Neural cell (in vitro differentiated cells): Measurements from ENCODE around the gene CAMK2D. TPM values are rescaled to one million over a fixed set of nuclear protein-coding genes. Genes with fewer than 3 reads are reported as not detected.

Experiments
- H2AFZ ChIP-seq: fragments of 200-600, 300-800 bp; sonication (generic), shearing (Covaris generic); 2 replicates; pipeline ENCODE4 v1.6.0; 2014; ENCODE audit warnings: low read depth, mild to moderate bottlenecking, antibody characterized with exemption, low read length, moderate library complexity
- H3F3A ChIP-seq: fragments of 200-600 bp; shearing (Covaris generic); 2 replicates; pipeline ENCODE4 v1.6.1; 2016; ENCODE audit warnings: mild to moderate bottlenecking, moderate library complexity, mixed read lengths, antibody characterized with exemption, low read length; ENCODE audit not compliant: insufficient read depth, poor library complexity, severe bottlenecking
- H3K27ac ChIP-seq: fragments of 200-600, 300-800 bp; sonication (generic), shearing (Covaris generic); 2 replicates; pipeline ENCODE4 v1.5.1; 2014; ENCODE audit warnings: mild to moderate bottlenecking, low read length, moderate library complexity
- H3K27me3 ChIP-seq: fragments of 300-800, 200-600 bp; sonication (generic), shearing (Covaris generic); 2 replicates; pipeline ENCODE4 v1.6.0; 2014; ENCODE audit warnings: mild to moderate bottlenecking, low read depth, low read length, moderate library complexity; ENCODE audit not compliant: insufficient read depth
- H3K36me3 ChIP-seq: fragments of 300-800, 200-600 bp; sonication (generic), shearing (Covaris generic); 2 replicates; pipeline ENCODE4 v1.5.1; 2014; ENCODE audit warnings: mild to moderate bottlenecking, antibody characterized with exemption, low read length, moderate library complexity; ENCODE audit not compliant: insufficient read depth
- H3K4me2 ChIP-seq: fragments of 300-800, 200-600 bp; sonication (generic), shearing (Covaris generic); 2 replicates; pipeline ENCODE4 v1.6.0; 2014; ENCODE audit warnings: mild to moderate bottlenecking, low read length
- H3K4me3 ChIP-seq: fragments of 300-800, 200-600 bp; sonication (generic), shearing (Covaris generic); 2 replicates; pipeline ENCODE4 v1.5.1; 2014; ENCODE audit warnings: mild to moderate bottlenecking, low read length, moderate library complexity
- H3K79me2 ChIP-seq: fragments of 200-600 bp; shearing (Covaris generic); replicated peaks from 2 replicates; pipeline ENCODE4 v1.6.0; 2014; ENCODE audit warnings: mild to moderate bottlenecking, low read length, moderate library complexity; ENCODE audit not compliant: insufficient read depth
- H3K9ac ChIP-seq: fragments of 300-800, 200-600 bp; sonication (generic), shearing (Covaris generic); 2 replicates; pipeline ENCODE4 v1.6.1; 2016; ENCODE audit warnings: mild to moderate bottlenecking, low read length, mixed read lengths
- H3K9me2 ChIP-seq: fragments of 200-600 bp; shearing (Covaris generic); 2 replicates; pipeline ENCODE4 v1.6.1; 2016; ENCODE audit warnings: mild to moderate bottlenecking, low read length, mixed read lengths; ENCODE audit not compliant: insufficient read depth
- H3K9me3 ChIP-seq: fragments of 200-600, 300-800 bp; sonication (generic), shearing (Covaris generic); 2 replicates; pipeline ENCODE4 v1.6.1; 2016; ENCODE audit warnings: mild to moderate bottlenecking, mixed run types, low read length, moderate library complexity, mixed read lengths
- H4K20me1 ChIP-seq: fragments of 200-600 bp; shearing (Covaris generic); 2 replicates; pipeline ENCODE4 v1.6.1; 2016; ENCODE audit warnings: mild to moderate bottlenecking, mixed run types; ENCODE audit not compliant: insufficient read depth
- EP300 ChIP-seq: fragments of 450-650 bp; conservative IDR thresholded peaks from 2 replicates; pipeline ENCODE4 v1.6.1; 2014; ENCODE audit warnings: antibody characterized with exemption, mild to moderate bottlenecking, moderate library complexity; ENCODE audit not compliant: poor library complexity, severe bottlenecking
- EZH2 ChIP-seq: fragments of 200-600, 300-800 bp; shearing (Covaris generic), sonication (generic); IDR thresholded peaks from 2 replicates; pipeline ENCODE4 v1.6.1; 2014; ENCODE audit warnings: antibody characterized with exemption, low read length, borderline replicate concordance, mild to moderate bottlenecking; ENCODE audit not compliant: insufficient read depth, poor library complexity, severe bottlenecking
- MXI1 ChIP-seq: fragments of 450-650 bp; conservative IDR thresholded peaks from 2 replicates; pipeline ENCODE4 v1.6.1; 2014; ENCODE audit warnings: antibody characterized with exemption, mild to moderate bottlenecking; ENCODE audit not compliant: poor library complexity, severe bottlenecking
- POLR2AphosphoS5 ChIP-seq: IDR thresholded peaks from 2 replicates; pipeline ENCODE4 v1.6.1; 2012
- RAD21 ChIP-seq: fragments of 450-650 bp; conservative IDR thresholded peaks from 2 replicates; pipeline ENCODE4 v1.6.1; 2014; ENCODE audit warnings: antibody characterized with exemption, mild to moderate bottlenecking, moderate library complexity
- SMC3 ChIP-seq: fragments of 450-650 bp; conservative IDR thresholded peaks from 2 replicates; pipeline ENCODE4 v1.6.1; 2014; ENCODE audit warnings: antibody characterized with exemption, mild to moderate bottlenecking, moderate library complexity; ENCODE audit not compliant: poor library complexity
- TAF1 ChIP-seq: IDR thresholded peaks from 2 replicates; pipeline ENCODE4 v1.6.1; 2012; ENCODE audit warnings: low read depth
- polyA plus RNA-seq: library from polyadenylated mRNA; depleted of rRNA; stranded (reverse); fragments of >200 nt; gene quantifications from 2 replicates; pipeline ENCODE4 v1.2.3, GENCODE V29; 2014
- TF ChIP-seq, protein P1 (sequence below): IDR thresholded peaks from 2 replicates; pipeline ENCODE4 v1.6.1; 2012; ENCODE audit warnings: borderline replicate concordance
- TF ChIP-seq, protein P2 (sequence below): fragments of 450-650 bp; IDR thresholded peaks from 2 replicates; pipeline ENCODE4 v1.5.1; 2014; ENCODE audit warnings: antibody characterized with exemption, mild to moderate bottlenecking, moderate library complexity; ENCODE audit not compliant: poor library complexity, severe bottlenecking

The CAMK2D gene
- polyA plus RNA-seq, 1 donor from 2014 or later: 27.1 TPM

DNA sequence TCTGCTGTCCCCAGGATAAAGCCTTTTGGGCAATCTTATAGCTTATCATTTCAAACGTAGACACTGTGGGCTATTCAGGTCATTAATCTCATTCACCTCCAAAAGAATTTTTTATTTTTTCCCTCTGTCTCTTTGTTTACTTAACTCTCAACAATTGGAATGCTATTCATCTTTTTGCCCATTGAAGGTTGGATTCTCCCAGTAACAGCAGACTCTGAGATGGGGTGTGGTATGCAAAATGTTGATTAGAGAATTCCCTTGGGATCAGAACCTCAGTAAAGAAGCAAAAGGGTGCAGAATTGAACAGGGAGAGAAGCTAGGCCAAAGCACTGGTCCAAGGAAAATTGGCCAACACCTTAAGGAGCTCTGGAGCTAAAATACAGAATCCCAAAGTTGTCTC lies 60.4 kb downstream of the CAMK2D start:
- Histone ChIP-seq H3K4me2 (no peak overlapping the region), H3K9me3 (no peaks in the 10 kb centered on the region), H3K79me2 (no peaks in the 10 kb centered on the region), H2AFZ (no peak overlapping the region), H3K27me3 (no peaks in the 10 kb centered on the region), H3K4me3 (no peak overlapping the region), H3F3A (no peaks in the 10 kb centered on the region), H3K27ac (no peak overlapping the region), H3K36me3 (no peaks in the 10 kb centered on the region), H4K20me1 (no peaks in the 10 kb centered on the region), H3K9me2 (no peaks in the 10 kb centered on the region), H3K9ac (no peak overlapping the region)
- TF ChIP-seq TAF1 (no peak), RAD21 (no peak), SMC3 (no peak), POLR2AphosphoS5 (no peak), MXI1 (no peak), EP300 (no peak), EZH2 (no peak)
- TF ChIP-seq, protein P1, sequence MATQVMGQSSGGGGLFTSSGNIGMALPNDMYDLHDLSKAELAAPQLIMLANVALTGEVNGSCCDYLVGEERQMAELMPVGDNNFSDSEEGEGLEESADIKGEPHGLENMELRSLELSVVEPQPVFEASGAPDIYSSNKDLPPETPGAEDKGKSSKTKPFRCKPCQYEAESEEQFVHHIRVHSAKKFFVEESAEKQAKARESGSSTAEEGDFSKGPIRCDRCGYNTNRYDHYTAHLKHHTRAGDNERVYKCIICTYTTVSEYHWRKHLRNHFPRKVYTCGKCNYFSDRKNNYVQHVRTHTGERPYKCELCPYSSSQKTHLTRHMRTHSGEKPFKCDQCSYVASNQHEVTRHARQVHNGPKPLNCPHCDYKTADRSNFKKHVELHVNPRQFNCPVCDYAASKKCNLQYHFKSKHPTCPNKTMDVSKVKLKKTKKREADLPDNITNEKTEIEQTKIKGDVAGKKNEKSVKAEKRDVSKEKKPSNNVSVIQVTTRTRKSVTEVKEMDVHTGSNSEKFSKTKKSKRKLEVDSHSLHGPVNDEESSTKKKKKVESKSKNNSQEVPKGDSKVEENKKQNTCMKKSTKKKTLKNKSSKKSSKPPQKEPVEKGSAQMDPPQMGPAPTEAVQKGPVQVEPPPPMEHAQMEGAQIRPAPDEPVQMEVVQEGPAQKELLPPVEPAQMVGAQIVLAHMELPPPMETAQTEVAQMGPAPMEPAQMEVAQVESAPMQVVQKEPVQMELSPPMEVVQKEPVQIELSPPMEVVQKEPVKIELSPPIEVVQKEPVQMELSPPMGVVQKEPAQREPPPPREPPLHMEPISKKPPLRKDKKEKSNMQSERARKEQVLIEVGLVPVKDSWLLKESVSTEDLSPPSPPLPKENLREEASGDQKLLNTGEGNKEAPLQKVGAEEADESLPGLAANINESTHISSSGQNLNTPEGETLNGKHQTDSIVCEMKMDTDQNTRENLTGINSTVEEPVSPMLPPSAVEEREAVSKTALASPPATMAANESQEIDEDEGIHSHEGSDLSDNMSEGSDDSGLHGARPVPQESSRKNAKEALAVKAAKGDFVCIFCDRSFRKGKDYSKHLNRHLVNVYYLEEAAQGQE: no peak
- TF ChIP-seq, protein P2, sequence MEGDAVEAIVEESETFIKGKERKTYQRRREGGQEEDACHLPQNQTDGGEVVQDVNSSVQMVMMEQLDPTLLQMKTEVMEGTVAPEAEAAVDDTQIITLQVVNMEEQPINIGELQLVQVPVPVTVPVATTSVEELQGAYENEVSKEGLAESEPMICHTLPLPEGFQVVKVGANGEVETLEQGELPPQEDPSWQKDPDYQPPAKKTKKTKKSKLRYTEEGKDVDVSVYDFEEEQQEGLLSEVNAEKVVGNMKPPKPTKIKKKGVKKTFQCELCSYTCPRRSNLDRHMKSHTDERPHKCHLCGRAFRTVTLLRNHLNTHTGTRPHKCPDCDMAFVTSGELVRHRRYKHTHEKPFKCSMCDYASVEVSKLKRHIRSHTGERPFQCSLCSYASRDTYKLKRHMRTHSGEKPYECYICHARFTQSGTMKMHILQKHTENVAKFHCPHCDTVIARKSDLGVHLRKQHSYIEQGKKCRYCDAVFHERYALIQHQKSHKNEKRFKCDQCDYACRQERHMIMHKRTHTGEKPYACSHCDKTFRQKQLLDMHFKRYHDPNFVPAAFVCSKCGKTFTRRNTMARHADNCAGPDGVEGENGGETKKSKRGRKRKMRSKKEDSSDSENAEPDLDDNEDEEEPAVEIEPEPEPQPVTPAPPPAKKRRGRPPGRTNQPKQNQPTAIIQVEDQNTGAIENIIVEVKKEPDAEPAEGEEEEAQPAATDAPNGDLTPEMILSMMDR: no peak

DNA sequence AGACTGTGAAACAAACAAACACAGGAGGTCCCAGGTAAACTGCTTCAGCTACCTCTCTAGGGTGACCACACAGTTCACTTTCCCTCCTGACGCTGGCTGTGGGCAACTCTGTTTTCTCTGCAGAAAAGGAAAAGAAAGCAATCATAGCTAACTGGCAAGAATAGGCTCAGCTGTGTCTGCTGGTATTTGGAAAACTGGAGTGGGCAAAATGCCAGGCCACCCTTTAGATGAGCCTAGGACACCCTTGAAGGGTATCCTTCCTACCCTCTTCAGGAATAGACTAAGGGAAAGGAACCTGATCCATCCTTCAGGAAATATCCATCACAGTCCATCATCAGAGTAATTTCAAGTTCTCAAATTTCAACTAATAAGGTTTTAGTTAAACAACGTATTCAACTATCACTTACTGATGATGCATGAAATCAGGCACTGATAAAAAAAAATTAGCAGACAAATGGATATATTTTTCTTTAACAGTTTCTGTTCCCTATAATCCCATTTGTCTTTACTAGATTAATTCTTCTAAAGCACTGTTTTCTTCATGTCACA lies 60.9 kb downstream of the CAMK2D start:
- Histone ChIP-seq H3K4me2 (no peak overlapping the region), H2AFZ (no peak overlapping the region), H3K9me3 (no peaks in the 10 kb centered on the region), H3K27me3 (no peaks in the 10 kb centered on the region), H3K79me2 (no peaks in the 10 kb centered on the region), H3K4me3 (no peak overlapping the region), H3K27ac (no peak overlapping the region), H3K9ac (no peak overlapping the region), H3F3A (no peaks in the 10 kb centered on the region), H3K36me3 (no peaks in the 10 kb centered on the region), H4K20me1 (no peaks in the 10 kb centered on the region), H3K9me2 (no peaks in the 10 kb centered on the region)
- TF ChIP-seq SMC3: no peak
- no peak for TF ChIP-seq TAF1
- no peak for TF ChIP-seq MXI1
- no peak for TF ChIP-seq EZH2
- no peak for TF ChIP-seq EP300
- TF ChIP-seq, protein P1: no peak
- TF ChIP-seq RAD21: no peak
- no peak for TF ChIP-seq POLR2AphosphoS5
- TF ChIP-seq, protein P2: no peak
